GM23248 (cell line): ENCODE measurements around the gene SNX24.

Experiments
- EZH2 ChIP-seq: fragments of 200-600 bp; sonication (generic); IDR thresholded peaks from 2 replicates; pipeline ENCODE4 v1.6.1; 2018; ENCODE audit warnings: antibody characterized with exemption, mild to moderate bottlenecking; ENCODE audit not compliant: insufficient read depth, poor library complexity, severe bottlenecking
- EZH2phosphoT487 ChIP-seq: fragments of 200-600 bp; sonication (generic); IDR thresholded peaks from 2 replicates; pipeline ENCODE4 v1.6.1; 2018; ENCODE audit warnings: antibody characterized with exemption, moderate library complexity, mild to moderate bottlenecking, low read depth; ENCODE audit not compliant: insufficient read depth

DNA sequence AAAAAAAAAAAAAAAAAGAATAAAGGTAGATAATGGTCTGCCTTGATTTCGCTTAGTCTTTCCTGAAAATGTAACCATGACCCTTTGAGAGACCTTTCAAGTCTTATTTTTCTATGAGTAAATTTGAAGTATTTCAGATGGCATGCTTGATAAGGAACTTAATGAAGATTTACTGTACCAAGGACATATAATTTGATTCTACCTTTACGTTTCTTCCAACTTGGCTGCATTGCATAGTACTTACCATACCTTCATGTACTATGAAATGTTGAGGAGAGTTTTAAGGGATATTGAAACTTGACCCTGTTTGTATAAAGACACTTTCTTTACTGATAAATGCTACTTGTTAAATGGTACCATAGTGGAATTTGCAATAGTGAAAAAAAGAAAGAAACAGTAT lies 35.0 kb upstream of the SNX24 start:
- TF ChIP-seq EZH2: no peak
- no peak for TF ChIP-seq EZH2phosphoT487
